Fibroblast of lung (primary cell): ENCODE results near the gene RIPOR3. TPM values are rescaled to one million over a fixed set of nuclear protein-coding genes. Genes with fewer than 3 reads are reported as not detected.

ENCODE experiments used
- DNase-seq, 2 donors: peaks; one replicate each; pipeline versions ENCODE4 v3.0.0 to v3.0.0-alpha.2; 2010; ENCODE audit warnings: low read depth in 2 of 2
- H2AFZ ChIP-seq: 2 replicates; pipeline ENCODE4 v1.5.1; 2012; ENCODE audit warnings: low read length, control low read depth, inconsistent platforms
- H3K27ac ChIP-seq: 2 replicates; pipeline ENCODE4 v1.5.1; 2011; ENCODE audit warnings: low read length, control low read depth; ENCODE audit not compliant: insufficient read depth
- H3K27me3 ChIP-seq: 2 replicates; pipeline ENCODE4 v1.5.1; 2011; ENCODE audit warnings: mild to moderate bottlenecking, low read length; ENCODE audit not compliant: control insufficient read depth, insufficient read depth
- H3K36me3 ChIP-seq: 2 replicates; pipeline ENCODE4 v1.5.1; 2011; ENCODE audit warnings: low read length; ENCODE audit not compliant: control insufficient read depth, insufficient read depth
- H3K4me1 ChIP-seq: 2 replicates; pipeline ENCODE4 v1.5.1; 2011; ENCODE audit warnings: low read length; ENCODE audit not compliant: control insufficient read depth, insufficient read depth; ENCODE audit errors: extremely low read depth
- H3K4me2 ChIP-seq: 2 replicates; pipeline ENCODE4 v1.5.1; 2011; ENCODE audit warnings: low read length, control low read depth; ENCODE audit not compliant: insufficient read depth; ENCODE audit errors: extremely low read depth
- H3K4me3 ChIP-seq, 4 experiments: fragments of 200-600 bp in 1 of 4; sonication (generic) in 1 of 4; replicated peaks in 1 of 4; 2 replicates each; pipeline ENCODE4 v1.5.1; 2011 to 2016; ENCODE audit warnings: low read length in 4 of 4, low read depth in 3 of 4, mild to moderate bottlenecking in 3 of 4, control low read depth in 2 of 4, inconsistent platforms in 1 of 4, mixed read lengths in 1 of 4; ENCODE audit not compliant: insufficient read depth in 1 of 4; ENCODE audit errors: control extremely low read depth in 1 of 4
- H3K79me2 ChIP-seq: 2 replicates; pipeline ENCODE4 v1.5.1; 2012; ENCODE audit warnings: mild to moderate bottlenecking, low read length, inconsistent platforms; ENCODE audit not compliant: control insufficient read depth, insufficient read depth
- H3K9ac ChIP-seq: 2 replicates; pipeline ENCODE4 v1.5.1; 2011; ENCODE audit warnings: mild to moderate bottlenecking, low read length, control low read depth; ENCODE audit not compliant: insufficient read depth
- H3K9me3 ChIP-seq: 2 replicates; pipeline ENCODE4 v1.5.1; 2012; ENCODE audit warnings: low read depth, low read length; ENCODE audit not compliant: control insufficient read depth, insufficient read depth
- H4K20me1 ChIP-seq: 2 replicates; pipeline ENCODE4 v1.5.1; 2011; ENCODE audit warnings: low read length; ENCODE audit not compliant: control insufficient read depth, insufficient read depth; ENCODE audit errors: extremely low read depth
- EZH2 ChIP-seq: IDR thresholded peaks from 2 replicates; pipeline ENCODE4 v1.5.1; 2012; ENCODE audit warnings: low read length, control low read depth, mild to moderate bottlenecking; ENCODE audit errors: missing control alignments
- polyA plus RNA-seq, 2 donors: library from polyadenylated mRNA; depleted of rRNA in 1 of 2; stranded (reverse) in 1 of 2; unstranded in 1 of 2; fragments of >200 nt; gene quantifications; 2 replicates each; pipeline ENCODE4 v1.2.1, GENCODE V29; 2011 to 2012; ENCODE audit warnings: missing spikeins in 1 of 2
- total RNA-seq: library from RNA; depleted of rRNA; stranded (reverse); fragments of >200 nt; gene quantifications from 2 replicates; pipeline ENCODE4 v1.2.1, GENCODE V29; 2014
- TF ChIP-seq, protein P1 (sequence below), 2 donors: IDR thresholded peaks in 1 of 2; conservative IDR thresholded peaks in 1 of 2; 1 replicate in 1 of 2; 2 replicates in 1 of 2; pipeline ENCODE4 v1.5.1; 2011 to 2012; ENCODE audit warnings: low read length in 2 of 2, control low read depth in 1 of 2, inconsistent platforms in 1 of 2, low read depth in 1 of 2, mild to moderate bottlenecking in 1 of 2

Gene RIPOR3
- total and polyA plus RNA-seq, 2 donors (not counting 1 experiment from before 2014, with no cell fraction given): 2.0 to 4.1 TPM

DNA sequence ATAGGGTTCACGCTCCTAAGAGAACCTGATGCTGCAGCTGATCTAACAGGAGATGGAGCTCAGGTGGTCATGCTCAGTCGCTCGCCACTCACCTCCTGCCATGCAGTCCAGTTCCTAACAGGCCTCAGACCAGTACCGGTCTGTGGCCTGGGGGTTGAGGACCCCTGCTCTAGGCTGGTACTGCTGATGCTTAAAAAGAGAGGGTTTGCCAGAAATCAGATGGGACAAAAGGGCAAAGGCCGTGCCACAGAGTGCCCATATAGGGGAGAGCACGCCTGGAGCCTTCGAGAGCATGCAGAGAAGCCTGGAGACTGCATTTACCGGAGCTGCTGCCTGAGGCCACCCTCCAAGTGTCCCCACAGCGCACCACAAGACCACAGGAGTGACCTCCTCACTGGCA is 105.7 kb downstream of the RIPOR3 start:
- Histone ChIP-seq H3K4me1 (no peaks in the 10 kb centered on the region), H3K27me3 (no peaks in the 10 kb centered on the region), H3K4me2 (no peak overlapping the region), H3K36me3 (peaks cover 16% of the 10 kb centered on the region), H3K79me2 (no peaks in the 10 kb centered on the region), H4K20me1 (no peaks in the 10 kb centered on the region), H3K9ac (no peak overlapping the region), H3K4me3 (no peak overlapping the region), H3K9me3 (no peaks in the 10 kb centered on the region), H2AFZ (no peak overlapping the region), H3K27ac (no peak overlapping the region)
- TF ChIP-seq, protein P1, sequence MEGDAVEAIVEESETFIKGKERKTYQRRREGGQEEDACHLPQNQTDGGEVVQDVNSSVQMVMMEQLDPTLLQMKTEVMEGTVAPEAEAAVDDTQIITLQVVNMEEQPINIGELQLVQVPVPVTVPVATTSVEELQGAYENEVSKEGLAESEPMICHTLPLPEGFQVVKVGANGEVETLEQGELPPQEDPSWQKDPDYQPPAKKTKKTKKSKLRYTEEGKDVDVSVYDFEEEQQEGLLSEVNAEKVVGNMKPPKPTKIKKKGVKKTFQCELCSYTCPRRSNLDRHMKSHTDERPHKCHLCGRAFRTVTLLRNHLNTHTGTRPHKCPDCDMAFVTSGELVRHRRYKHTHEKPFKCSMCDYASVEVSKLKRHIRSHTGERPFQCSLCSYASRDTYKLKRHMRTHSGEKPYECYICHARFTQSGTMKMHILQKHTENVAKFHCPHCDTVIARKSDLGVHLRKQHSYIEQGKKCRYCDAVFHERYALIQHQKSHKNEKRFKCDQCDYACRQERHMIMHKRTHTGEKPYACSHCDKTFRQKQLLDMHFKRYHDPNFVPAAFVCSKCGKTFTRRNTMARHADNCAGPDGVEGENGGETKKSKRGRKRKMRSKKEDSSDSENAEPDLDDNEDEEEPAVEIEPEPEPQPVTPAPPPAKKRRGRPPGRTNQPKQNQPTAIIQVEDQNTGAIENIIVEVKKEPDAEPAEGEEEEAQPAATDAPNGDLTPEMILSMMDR (conservative IDR thresholded peaks at IDR 0.05 in 1 of 2, IDR thresholded peaks at IDR 0.05 in 1 of 2; ENCODE audit: low read depth in 1 of 2, low read length in 2 of 2): no peak
- no peak for TF ChIP-seq EZH2
- no peak for DNase-seq

DNA sequence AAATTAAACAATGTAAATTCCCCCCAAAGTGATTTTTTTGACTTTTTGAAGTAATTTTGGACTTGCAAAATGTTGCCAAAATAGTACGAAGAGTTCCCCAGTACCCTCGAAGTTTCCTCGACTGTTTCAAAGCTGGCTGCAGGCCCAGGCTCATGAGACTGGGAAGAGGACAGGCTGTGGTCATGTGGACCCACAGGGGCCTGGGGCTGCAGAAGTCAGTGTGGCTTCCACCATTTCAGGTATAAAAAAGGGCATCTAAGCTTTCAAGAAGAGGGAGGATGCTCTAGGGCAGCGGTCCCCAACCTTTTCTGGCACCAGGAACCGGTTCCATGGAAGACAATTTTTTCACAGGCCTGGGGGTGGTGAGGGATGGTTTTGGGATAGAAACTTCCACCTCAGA is 106.1 kb downstream of the RIPOR3 start:
- H3K9ac ChIP-seq: no peak overlapping the region
- no peak for TF ChIP-seq EZH2
- TF ChIP-seq, protein P1 (conservative IDR thresholded peaks at IDR 0.05 in 1 of 2, IDR thresholded peaks at IDR 0.05 in 1 of 2; ENCODE audit: low read depth in 1 of 2, low read length in 2 of 2): no peak
- DNase-seq: no peak
- peaks cover 19% of the 10 kb centered on the region for H3K36me3 ChIP-seq
- H3K4me2 ChIP-seq: no peak overlapping the region
- H3K9me3 ChIP-seq: no peaks in the 10 kb centered on the region
- no peak overlapping the region for H3K27ac ChIP-seq
- no peaks in the 10 kb centered on the region for H3K27me3 ChIP-seq
- H3K4me3 ChIP-seq: no peak overlapping the region
- H4K20me1 ChIP-seq: no peaks in the 10 kb centered on the region
- no peaks in the 10 kb centered on the region for H3K4me1 ChIP-seq
- no peak overlapping the region for H2AFZ ChIP-seq
- no peaks in the 10 kb centered on the region for H3K79me2 ChIP-seq

DNA sequence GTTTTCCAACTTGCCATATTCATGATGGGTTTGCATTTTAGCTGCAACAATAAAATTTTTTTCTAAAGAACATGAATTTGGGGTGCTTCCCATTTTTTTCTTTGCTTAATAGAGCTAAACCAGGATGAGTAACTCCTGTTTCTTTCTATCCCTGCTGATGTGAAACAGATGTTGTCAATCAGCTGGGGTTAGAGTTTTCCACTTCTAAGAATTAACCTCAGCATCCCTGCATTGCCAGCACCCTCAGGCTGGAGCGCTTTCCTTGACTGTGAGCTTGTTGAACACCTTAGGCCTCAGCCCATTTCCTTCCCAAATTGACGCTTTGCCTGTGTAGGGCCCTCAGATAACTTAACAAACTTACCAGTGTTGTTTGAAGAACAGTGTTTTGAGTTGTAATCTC is 106.7 kb downstream of the RIPOR3 start:
- Histone ChIP-seq H3K4me1 (no peaks in the 10 kb centered on the region), H3K4me2 (no peak overlapping the region), H3K36me3 (peaks cover 24% of the 10 kb centered on the region), H3K9me3 (no peaks in the 10 kb centered on the region), H3K9ac (no peak overlapping the region), H3K27ac (no peak overlapping the region), H4K20me1 (no peaks in the 10 kb centered on the region), H3K27me3 (no peaks in the 10 kb centered on the region), H3K4me3 (no peak overlapping the region), H3K79me2 (no peaks in the 10 kb centered on the region), H2AFZ (no peak overlapping the region)
- DNase-seq: no peak
- TF ChIP-seq, protein P1 (conservative IDR thresholded peaks at IDR 0.05 in 1 of 2, IDR thresholded peaks at IDR 0.05 in 1 of 2; ENCODE audit: low read depth in 1 of 2, low read length in 2 of 2): no peak
- no peak for TF ChIP-seq EZH2
